OCI-LY3 (cell line): Measurements from ENCODE around the gene SPTBN2.

Experiments
- H2AFZ ChIP-seq: fragments of 200-600, 300-600 bp; shearing (Covaris generic); 2 replicates; pipeline ENCODE4 v1.6.0; 2014; ENCODE audit warnings: antibody characterized with exemption, low read depth, low read length
- H3K27ac ChIP-seq: fragments of 200-600, 300-600 bp; sonication (generic); 2 replicates; pipeline ENCODE4 v1.5.1; 2014; ENCODE audit warnings: mild to moderate bottlenecking, low read length, moderate library complexity, mixed read lengths
- H3K27me3 ChIP-seq: fragments of 200-600, 300-600 bp; sonication (generic); 2 replicates; pipeline ENCODE4 v1.6.1; 2014; ENCODE audit warnings: low read depth, low read length, mixed read lengths
- H3K36me3 ChIP-seq: fragments of 200-600, 300-600 bp; sonication (generic); replicated peaks from 2 replicates; pipeline ENCODE3; 2014; ENCODE audit warnings: low read depth, low read length, mixed read lengths
- H3K4me1 ChIP-seq: fragments of 300-600, 200-600 bp; sonication (generic); 2 replicates; pipeline ENCODE4 v1.6.1; 2014; ENCODE audit warnings: low read length, mixed read lengths
- H3K4me2 ChIP-seq: fragments of 200-600, 300-600 bp; sonication (generic); 2 replicates; pipeline ENCODE4 v1.6.1; 2014; ENCODE audit warnings: low read length, mixed read lengths
- H3K4me3 ChIP-seq: fragments of 300-600, 200-600 bp; sonication (generic); 2 replicates; pipeline ENCODE4 v1.5.1; 2014; ENCODE audit warnings: antibody characterized with exemption, mild to moderate bottlenecking, low read length, moderate library complexity
- H3K79me2 ChIP-seq: fragments of 300-600, 200-600 bp; shearing (Covaris generic); 2 replicates; pipeline ENCODE4 v1.6.1; 2014; ENCODE audit warnings: mild to moderate bottlenecking, low read length, mixed read lengths
- H3K9ac ChIP-seq: fragments of 300-600, 200-600 bp; shearing (Covaris generic); 2 replicates; pipeline ENCODE4 v1.6.0; 2014; ENCODE audit warnings: mild to moderate bottlenecking, low read length, moderate library complexity
- H3K9me3 ChIP-seq: fragments of 200-600, 300-600 bp; shearing (Covaris generic); 2 replicates; pipeline ENCODE4 v1.6.1; 2014; ENCODE audit warnings: low read length, mixed read lengths; ENCODE audit not compliant: insufficient read depth
- H4K20me1 ChIP-seq: fragments of 200-600, 300-600 bp; sonication (generic); 2 replicates; pipeline ENCODE4 v1.6.1; 2016; ENCODE audit warnings: low read length, mixed read lengths; ENCODE audit not compliant: insufficient read depth
- EZH2phosphoT487 ChIP-seq: fragments of 200-600 bp; shearing (Covaris generic); IDR thresholded peaks from 2 replicates; pipeline ENCODE4 v1.6.1; 2018; ENCODE audit warnings: antibody characterized with exemption, mixed run types, low read depth
- TF ChIP-seq, protein P1 (sequence below): fragments of 200-600, 300-600 bp; sonication (generic); IDR thresholded peaks from 2 replicates; pipeline ENCODE4 v1.5.1; 2014; ENCODE audit warnings: antibody characterized with exemption, low read length, low read depth

Gene SPTBN2

DNA sequence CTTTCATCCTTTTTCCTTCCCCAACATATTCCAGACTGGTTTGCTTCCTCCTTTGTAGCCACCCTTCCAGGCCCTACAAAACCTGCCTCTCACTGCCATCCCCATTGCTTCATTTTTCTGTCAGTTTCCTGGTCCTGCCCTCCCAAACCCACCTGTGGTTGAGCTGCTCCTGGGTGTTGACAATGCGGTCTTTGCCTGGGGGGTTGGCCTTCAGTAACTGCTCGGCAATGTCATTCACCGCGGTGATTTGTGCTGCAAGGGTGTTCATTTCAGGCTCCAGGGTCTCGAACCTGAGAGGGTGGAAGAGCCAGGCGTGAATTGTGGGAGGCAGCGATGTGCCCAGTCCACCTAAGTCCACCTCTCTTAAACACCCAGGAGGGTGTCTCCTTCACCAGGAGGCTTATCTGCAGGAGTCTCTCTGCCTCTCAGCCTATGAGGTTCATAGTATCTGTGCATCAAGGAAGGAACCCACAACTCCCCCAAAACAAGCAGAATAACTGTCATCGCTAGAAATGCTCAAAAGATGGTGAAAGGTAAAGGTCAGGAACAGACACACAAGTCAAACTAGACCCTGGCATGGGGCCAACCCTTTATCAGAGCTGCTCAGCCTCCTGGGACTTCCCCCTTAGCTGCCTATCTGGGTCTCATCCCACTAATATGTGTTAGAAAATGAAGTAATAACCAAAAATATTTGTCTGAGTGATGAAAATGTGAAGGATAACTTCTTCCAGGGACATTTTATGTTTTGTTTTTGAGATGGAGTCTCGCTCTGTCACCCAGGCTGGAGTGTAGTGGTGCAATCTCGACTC is 27.4 kb downstream of the SPTBN2 start:
- no peaks in the 10 kb centered on the region for H4K20me1 ChIP-seq
- no peaks in the 10 kb centered on the region for H3K27me3 ChIP-seq
- no peak overlapping the region for H3K9ac ChIP-seq
- no peak overlapping the region for H3K4me2 ChIP-seq
- no peaks in the 10 kb centered on the region for H3K9me3 ChIP-seq
- no peak overlapping the region for H2AFZ ChIP-seq
- H3K4me3 ChIP-seq, result no peak overlapping the region
- TF ChIP-seq, protein P1, sequence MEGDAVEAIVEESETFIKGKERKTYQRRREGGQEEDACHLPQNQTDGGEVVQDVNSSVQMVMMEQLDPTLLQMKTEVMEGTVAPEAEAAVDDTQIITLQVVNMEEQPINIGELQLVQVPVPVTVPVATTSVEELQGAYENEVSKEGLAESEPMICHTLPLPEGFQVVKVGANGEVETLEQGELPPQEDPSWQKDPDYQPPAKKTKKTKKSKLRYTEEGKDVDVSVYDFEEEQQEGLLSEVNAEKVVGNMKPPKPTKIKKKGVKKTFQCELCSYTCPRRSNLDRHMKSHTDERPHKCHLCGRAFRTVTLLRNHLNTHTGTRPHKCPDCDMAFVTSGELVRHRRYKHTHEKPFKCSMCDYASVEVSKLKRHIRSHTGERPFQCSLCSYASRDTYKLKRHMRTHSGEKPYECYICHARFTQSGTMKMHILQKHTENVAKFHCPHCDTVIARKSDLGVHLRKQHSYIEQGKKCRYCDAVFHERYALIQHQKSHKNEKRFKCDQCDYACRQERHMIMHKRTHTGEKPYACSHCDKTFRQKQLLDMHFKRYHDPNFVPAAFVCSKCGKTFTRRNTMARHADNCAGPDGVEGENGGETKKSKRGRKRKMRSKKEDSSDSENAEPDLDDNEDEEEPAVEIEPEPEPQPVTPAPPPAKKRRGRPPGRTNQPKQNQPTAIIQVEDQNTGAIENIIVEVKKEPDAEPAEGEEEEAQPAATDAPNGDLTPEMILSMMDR, result no peak
- TF ChIP-seq EZH2phosphoT487, result no peak
- no peak overlapping the region for H3K27ac ChIP-seq
- H3K79me2 ChIP-seq, result no peaks in the 10 kb centered on the region
- H3K36me3 ChIP-seq, result peaks cover 21% of the 10 kb centered on the region
- H3K4me1 ChIP-seq, result no peaks in the 10 kb centered on the region

DNA sequence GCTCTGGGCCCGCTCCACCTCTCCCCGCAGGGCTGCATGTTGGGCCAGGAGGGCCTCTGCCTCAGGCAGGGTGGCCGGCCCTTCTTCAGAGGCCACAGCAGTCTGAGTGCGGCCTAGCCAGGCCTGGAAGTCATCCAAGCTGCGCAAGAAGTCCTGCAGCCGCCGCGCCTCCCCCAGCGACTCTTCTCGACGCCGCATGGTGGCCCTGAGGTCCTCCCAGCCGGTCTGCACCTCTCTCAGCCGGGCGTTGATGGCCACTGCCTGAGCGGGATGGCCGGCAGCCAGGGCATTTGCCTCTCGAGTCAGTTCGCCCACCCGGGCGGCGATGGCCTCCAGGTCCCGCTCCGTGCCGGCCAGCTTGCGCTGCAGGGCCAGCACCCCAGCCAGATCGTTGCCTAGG is 28.3 kb downstream of the SPTBN2 start:
- Histone ChIP-seq H3K79me2 (no peaks in the 10 kb centered on the region), H3K4me1 (no peaks in the 10 kb centered on the region), H3K27ac (no peak overlapping the region), H3K4me2 (no peak overlapping the region), H3K4me3 (no peak overlapping the region), H3K9ac (no peak overlapping the region), H3K9me3 (no peaks in the 10 kb centered on the region), H3K27me3 (no peaks in the 10 kb centered on the region), H3K36me3 (peaks cover 26% of the 10 kb centered on the region), H4K20me1 (no peaks in the 10 kb centered on the region), H2AFZ (no peak overlapping the region)
- TF ChIP-seq EZH2phosphoT487, result no peak
- TF ChIP-seq, protein P1, result no peak

DNA sequence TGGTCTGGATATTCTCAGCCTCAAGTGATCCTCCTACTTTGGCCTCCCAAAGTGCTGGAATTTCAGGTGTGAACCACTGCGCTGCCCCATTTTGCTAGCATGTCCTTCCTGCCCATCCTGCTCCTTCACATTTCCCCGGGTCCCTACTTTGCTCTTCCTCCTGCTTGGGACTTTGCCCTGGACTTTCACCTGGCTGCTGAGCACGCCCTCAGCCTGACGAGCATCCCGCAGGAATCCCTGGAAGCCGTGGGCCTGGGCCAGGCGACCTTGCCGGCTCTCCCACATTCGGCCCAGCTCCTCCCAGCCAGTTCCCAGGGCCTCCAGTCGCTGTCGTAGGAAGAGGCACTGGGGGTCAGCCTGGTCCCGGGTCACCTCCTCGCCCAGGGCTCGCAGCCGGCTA is 28.7 kb downstream of the SPTBN2 start:
- H3K79me2 ChIP-seq, result no peaks in the 10 kb centered on the region
- H3K27me3 ChIP-seq, result no peaks in the 10 kb centered on the region
- H3K4me3 ChIP-seq, result no peak overlapping the region
- H3K27ac ChIP-seq, result no peak overlapping the region
- TF ChIP-seq, protein P1, result no peak
- no peak for TF ChIP-seq EZH2phosphoT487
- peaks cover 26% of the 10 kb centered on the region for H3K36me3 ChIP-seq
- H2AFZ ChIP-seq, result no peak overlapping the region
- H3K4me1 ChIP-seq, result no peaks in the 10 kb centered on the region
- H3K9ac ChIP-seq, result no peak overlapping the region
- no peaks in the 10 kb centered on the region for H3K9me3 ChIP-seq
- no peak overlapping the region for H3K4me2 ChIP-seq
- H4K20me1 ChIP-seq, result no peaks in the 10 kb centered on the region

DNA sequence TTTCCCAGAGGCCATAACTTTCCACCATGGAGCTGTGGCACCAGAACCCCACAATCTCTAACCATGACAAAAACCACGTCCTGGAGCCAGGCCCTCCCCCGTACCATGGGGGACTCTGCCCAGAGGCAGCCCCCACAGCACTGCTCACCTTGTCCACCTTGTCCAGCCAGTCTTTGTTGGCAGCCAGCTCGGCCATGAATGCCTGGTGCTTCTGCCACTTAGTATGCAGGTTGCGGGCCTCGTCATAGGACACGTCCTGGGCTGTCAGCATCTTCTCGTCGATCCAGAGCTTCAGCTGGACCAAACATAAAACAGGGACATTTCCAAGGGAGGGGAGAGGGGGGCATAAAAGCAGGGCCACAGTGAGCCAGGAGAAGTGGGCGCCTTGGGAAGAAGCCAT is 30.5 kb downstream of the SPTBN2 start:
- no peak overlapping the region for H3K9ac ChIP-seq
- H2AFZ ChIP-seq, result no peak overlapping the region
- H4K20me1 ChIP-seq, result no peaks in the 10 kb centered on the region
- no peak overlapping the region for H3K4me3 ChIP-seq
- H3K4me2 ChIP-seq, result no peak overlapping the region
- peaks cover 4% of the 10 kb centered on the region for H3K4me1 ChIP-seq
- H3K36me3 ChIP-seq, result peaks cover 27% of the 10 kb centered on the region
- TF ChIP-seq, protein P1, result no peak
- TF ChIP-seq EZH2phosphoT487, result no peak
- H3K79me2 ChIP-seq, result no peaks in the 10 kb centered on the region
- no peak overlapping the region for H3K27ac ChIP-seq
- no peaks in the 10 kb centered on the region for H3K27me3 ChIP-seq
- H3K9me3 ChIP-seq, result no peaks in the 10 kb centered on the region
